ENCODE data around the gene ETHE1. TPM values are rescaled to one million over a fixed set of nuclear protein-coding genes. Genes with fewer than 3 reads are reported as not detected.

ETHE1 gene
- total RNA-seq, 1 experiment from 2014 or later: 78.0 TPM

DNA sequence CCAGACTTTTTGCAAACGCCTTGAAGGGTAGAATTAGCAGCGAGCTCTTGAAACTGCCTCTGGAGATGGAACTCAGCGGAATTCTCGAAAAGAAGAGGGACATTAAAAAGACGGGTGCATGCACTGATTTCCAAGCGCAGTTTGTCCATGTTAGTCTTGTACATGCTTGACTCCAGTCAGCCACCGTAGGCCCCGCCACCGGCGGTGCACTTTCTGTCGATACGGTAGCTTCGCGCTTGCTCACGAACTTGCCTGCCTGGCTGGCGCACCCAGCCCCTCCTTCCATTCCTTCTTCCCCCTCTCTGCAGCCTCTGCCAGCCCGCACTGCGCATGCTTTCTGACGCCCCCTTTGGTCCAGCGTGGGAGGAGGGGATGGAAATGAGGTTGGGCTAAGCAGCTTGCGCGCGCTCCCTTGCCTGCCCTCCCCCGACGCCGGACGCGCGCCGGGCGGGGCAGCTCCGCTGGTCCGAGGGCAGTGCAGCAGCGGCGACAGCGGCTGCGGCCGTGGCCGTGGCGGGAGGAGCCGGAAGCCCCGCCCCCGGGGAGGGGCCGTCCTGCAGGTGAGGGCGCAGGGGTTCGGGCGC, 6.1 kb upstream of the ETHE1 start, which contains the start of gene ZNF575:
Gene ZNF575, plus strand, starts transcription at position 227 of the 584 bp plus-strand sequence. CDS start 1,235 bp downstream, outside the sequence.
- Mint-ChIP-seq H3K36me3 (ENCODE audit: insufficient read depth, unreplicated experiment) (peaks cover 9% of the 10 kb centered on the region), H3K4me3 (ENCODE audit: unreplicated experiment) (peak within 1 kb of the TSS; percentile 78), H3K27me3 (ENCODE audit: insufficient read depth, unreplicated experiment) (no peaks in the 10 kb centered on the region), H3K9me3 (ENCODE audit: unreplicated experiment) (no peaks in the 10 kb centered on the region), H3K4me1 (ENCODE audit: insufficient read depth, unreplicated experiment) (peaks cover 8% of the 10 kb centered on the region), H3K27ac (ENCODE audit: low read depth, unreplicated experiment) (peak within 1 kb of the TSS; percentile 3)
- intact Hi-C loops (cut with micrococcal nuclease): loop anchor here (2.0 to 10.0 kb wide), 2 partner anchors 64 to 132 kb away; partner anchors contain the start of genes IRGQ and ZNF576
- DNase-seq (ENCODE audit: unreplicated experiment): peak; percentile 92
- CTCF ChIA-PET: interaction anchor here (0.6 to 1.0 kb wide), 4 partner anchors 36 to 277 kb away, joined by 3 to 4 read pairs (median 3); no protein-coding TSS in a partner anchor
- no peak for TF ChIP-seq CTCF (IDR thresholded peaks at IDR 0.05; ENCODE audit: unreplicated experiment)
- POLR2A ChIA-PET: interaction anchor here (0.6 to 3.5 kb wide), 23 partner anchors 8 to 254 kb away, joined by 3 to 39 read pairs (median 5); partner anchors contain the start of genes IRGQ, LYPD3, PINLYP and XRCC1
- no TSS peak for BruUV-seq (replicated peaks)

GRCh38 chr19:43532571-43532961, 5.6 kb upstream of the ETHE1 start:
- POLR2A ChIA-PET: interaction anchor here (0.6 to 3.5 kb wide), 17 partner anchors 7 to 254 kb away, joined by 3 to 39 read pairs (median 6); partner anchors contain the start of genes IRGQ, LYPD3, PINLYP and XRCC1
- H3K27ac Mint-ChIP-seq (ENCODE audit: low read depth, unreplicated experiment): peak overlapping the region; percentile 3
- intact Hi-C loops (cut with micrococcal nuclease): loop anchor here (2.0 to 10.0 kb wide), 2 partner anchors 64 to 132 kb away; partner anchors contain the start of genes IRGQ and ZNF576

DNA sequence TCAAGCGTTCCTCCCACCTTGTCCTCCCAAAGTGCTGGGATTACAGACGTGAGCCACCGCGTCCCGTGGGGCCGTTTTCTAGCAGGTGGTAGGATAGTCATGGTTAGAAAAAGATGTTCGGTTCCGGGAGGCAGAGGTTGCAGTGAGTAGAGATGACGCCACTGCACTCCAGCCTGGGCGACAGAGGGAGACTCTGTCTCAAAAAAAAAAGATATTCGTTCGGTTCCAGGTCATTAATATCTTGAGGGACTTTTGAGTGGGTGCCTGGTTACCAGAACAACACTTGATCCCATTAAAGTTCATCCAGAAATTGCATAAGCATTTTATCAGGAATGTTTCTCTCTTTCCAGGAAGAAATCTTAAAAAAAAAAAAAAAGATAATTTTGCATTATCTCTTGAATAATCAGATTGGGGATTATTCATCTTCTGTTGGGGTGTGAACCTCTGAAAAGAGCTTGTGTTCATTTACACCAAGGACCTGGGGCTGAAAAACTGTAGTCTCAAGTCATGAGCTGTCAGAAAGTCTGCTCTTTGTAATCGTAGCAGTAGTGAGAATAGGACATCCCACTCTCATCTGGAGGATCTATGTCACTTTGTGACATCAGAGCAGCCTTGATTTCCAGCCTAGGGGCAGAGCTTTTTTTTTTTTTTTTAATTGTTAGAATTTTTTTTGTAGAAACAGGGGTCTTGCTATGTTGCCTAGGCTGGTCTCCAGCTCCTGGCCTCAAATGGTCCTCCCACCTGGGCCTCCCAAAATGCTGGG, 1.0 kb upstream of the ETHE1 start:
- POLR2A ChIA-PET: interaction anchor here (0.6 to 5.9 kb wide), 15 partner anchors 9 to 1426 kb away, joined by 3 to 75 read pairs (median 5); partner anchors contain the start of genes IRGQ, PHLDB3 and ZNF576
- BruUV-seq (replicated peaks): no TSS peak
- Mint-ChIP-seq H3K27ac (ENCODE audit: low read depth, unreplicated experiment) (peak overlapping the region; percentile 88), H3K9me3 (ENCODE audit: unreplicated experiment) (no peaks in the 10 kb centered on the region), H3K4me3 (ENCODE audit: unreplicated experiment) (peak overlapping the region; percentile 84), H3K27me3 (ENCODE audit: insufficient read depth, unreplicated experiment) (no peaks in the 10 kb centered on the region), H3K36me3 (ENCODE audit: insufficient read depth, unreplicated experiment) (peaks cover 16% of the 10 kb centered on the region), H3K4me1 (ENCODE audit: insufficient read depth, unreplicated experiment) (peaks cover 21% of the 10 kb centered on the region)
- TF ChIP-seq CTCF (IDR thresholded peaks at IDR 0.05; ENCODE audit: unreplicated experiment): no peak
- DNase-seq (ENCODE audit: unreplicated experiment): peak; percentile 24
- CTCF ChIA-PET: interaction anchor here (0.6 to 3.5 kb wide), 16 partner anchors 8 to 1518 kb away, joined by 3 to 16 read pairs (median 4); partner anchors contain the start of gene IRGQ
- intact Hi-C loops (cut with micrococcal nuclease): loop anchor here (1.0 kb wide), 1 partner anchor 34 kb away; no protein-coding TSS in a partner anchor

More at GRCh38 chr19:43532571-43532961, 5.6 kb upstream of the ETHE1 start:
- H3K4me3 Mint-ChIP-seq (ENCODE audit: unreplicated experiment): peak overlapping the region; percentile 78
- peaks cover 12% of the 10 kb centered on the region for H3K4me1 Mint-ChIP-seq (ENCODE audit: insufficient read depth, unreplicated experiment)
- no TSS peak for BruUV-seq (replicated peaks)
- peaks cover 9% of the 10 kb centered on the region for H3K36me3 Mint-ChIP-seq (ENCODE audit: insufficient read depth, unreplicated experiment)
- TF ChIP-seq CTCF (IDR thresholded peaks at IDR 0.05; ENCODE audit: unreplicated experiment): no peak
- CTCF ChIA-PET: interaction anchor here (0.6 to 1.7 kb wide), 4 partner anchors 13 to 119 kb away, joined by 3 to 4 read pairs (median 4); no protein-coding TSS in a partner anchor
- DNase-seq (ENCODE audit: unreplicated experiment): peak; percentile 85
- no peaks in the 10 kb centered on the region for H3K27me3 Mint-ChIP-seq (ENCODE audit: insufficient read depth, unreplicated experiment)
- no peaks in the 10 kb centered on the region for H3K9me3 Mint-ChIP-seq (ENCODE audit: unreplicated experiment)

Measured in MCF 10A (cell line).